ENCODE data around the gene NRN1L.

DNA sequence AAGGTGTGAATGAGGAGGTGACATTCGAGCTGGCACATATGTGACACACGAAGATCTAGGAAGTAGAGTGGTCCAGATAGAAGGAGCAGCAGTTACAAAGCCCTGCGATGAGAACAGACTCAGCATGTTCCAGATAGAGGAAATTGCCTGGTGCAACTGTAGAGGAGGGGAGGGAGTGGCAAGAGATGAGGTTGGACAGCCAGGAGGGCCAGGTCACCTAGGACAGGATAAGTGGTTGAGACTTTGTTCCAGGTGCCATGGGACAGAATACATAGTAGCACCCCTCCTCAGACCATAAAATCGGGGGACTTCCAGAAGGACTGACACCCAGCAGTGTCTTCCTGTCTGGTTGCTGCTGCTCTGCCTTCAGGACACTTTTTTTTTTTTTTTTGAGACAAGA lies 26.2 kb upstream of the NRN1L start:
- TF ChIP-seq, protein P1, sequence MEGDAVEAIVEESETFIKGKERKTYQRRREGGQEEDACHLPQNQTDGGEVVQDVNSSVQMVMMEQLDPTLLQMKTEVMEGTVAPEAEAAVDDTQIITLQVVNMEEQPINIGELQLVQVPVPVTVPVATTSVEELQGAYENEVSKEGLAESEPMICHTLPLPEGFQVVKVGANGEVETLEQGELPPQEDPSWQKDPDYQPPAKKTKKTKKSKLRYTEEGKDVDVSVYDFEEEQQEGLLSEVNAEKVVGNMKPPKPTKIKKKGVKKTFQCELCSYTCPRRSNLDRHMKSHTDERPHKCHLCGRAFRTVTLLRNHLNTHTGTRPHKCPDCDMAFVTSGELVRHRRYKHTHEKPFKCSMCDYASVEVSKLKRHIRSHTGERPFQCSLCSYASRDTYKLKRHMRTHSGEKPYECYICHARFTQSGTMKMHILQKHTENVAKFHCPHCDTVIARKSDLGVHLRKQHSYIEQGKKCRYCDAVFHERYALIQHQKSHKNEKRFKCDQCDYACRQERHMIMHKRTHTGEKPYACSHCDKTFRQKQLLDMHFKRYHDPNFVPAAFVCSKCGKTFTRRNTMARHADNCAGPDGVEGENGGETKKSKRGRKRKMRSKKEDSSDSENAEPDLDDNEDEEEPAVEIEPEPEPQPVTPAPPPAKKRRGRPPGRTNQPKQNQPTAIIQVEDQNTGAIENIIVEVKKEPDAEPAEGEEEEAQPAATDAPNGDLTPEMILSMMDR (IDR thresholded peaks at IDR 0.05): no peak
- TF ChIP-seq POLR2A (IDR thresholded peaks at IDR 0.05; ENCODE audit: low read depth): no peak
- TF ChIP-seq EP300 (IDR thresholded peaks at IDR 0.05): no peak

All from esophagus muscularis mucosa (tissue), 4 donors.